ENCODE data around the gene SORL1.

GRCh38 chr11:121418625-121419114 is 33.4 kb upstream of the SORL1 start:
- TF ChIP-seq TCF12 (IDR thresholded peaks at IDR 0.05; ENCODE audit: low read depth) (no peak), CREB1 (IDR thresholded peaks at IDR 0.05; ENCODE audit: low read depth) (no peak), RAD21 (IDR thresholded peaks at IDR 0.05; ENCODE audit: low read depth) (no peak), TAF1 (IDR thresholded peaks at IDR 0.05; ENCODE audit: low read depth) (no peak), REST (IDR thresholded peaks at IDR 0.05; ENCODE audit: low read depth) (no peak), EP300 (IDR thresholded peaks at IDR 0.05; ENCODE audit: borderline replicate concordance) (no peak), TEAD4 (IDR thresholded peaks at IDR 0.05) (no peak), NFIC (IDR thresholded peaks at IDR 0.05) (no peak), CEBPB (IDR thresholded peaks at IDR 0.05) (no peak), YY1 (IDR thresholded peaks at IDR 0.05; ENCODE audit: low read depth) (no peak)
